Measurements from ENCODE around the gene VSIG10L. TPM values are rescaled to one million over a fixed set of nuclear protein-coding genes. Genes with fewer than 3 reads are reported as not detected.

Gene VSIG10L
- total RNA-seq, 1 experiment from 2014 or later, result 4.6 TPM

- no peak for DNase-seq (ENCODE audit: low read depth, low spot score)
- peak overlapping the region; percentile 15 to 41; a peak in 3 of 4 replicates for H3K4me3 ChIP-seq (replicated peaks in 1 of 2; ENCODE audit: low read depth in 1 of 2, low read length in 2 of 2)
- peak overlapping the region; percentile 26; the same call in 1 of the 2 replicates for H3K27ac ChIP-seq (ENCODE audit: low read depth, low read length)
- CTCF ChIA-PET, result no interaction called here
- no peaks in the 10 kb centered on the region for H3K9me3 ChIP-seq (ENCODE audit: control insufficient read depth in 1 of 2, insufficient read depth in 1 of 2, low read depth in 1 of 2, low read length in 2 of 2)
- POLR2A ChIA-PET, result no interaction called here
- H4K20me1 ChIP-seq (ENCODE audit: insufficient read depth), result no peaks in the 10 kb centered on the region
- no peaks in the 10 kb centered on the region for H3K36me3 ChIP-seq (ENCODE audit: control insufficient read depth in 1 of 2, insufficient read depth in 2 of 2, low read length in 2 of 2)
- peak overlapping the region; percentile 56 for H3K4me2 ChIP-seq (ENCODE audit: low read length)
- peaks cover 8% of the 10 kb centered on the region; the same call in 1 of the 2 replicates for H3K27me3 ChIP-seq (ENCODE audit: insufficient read depth, low read length)
- TF ChIP-seq RAD21 (IDR thresholded peaks at IDR 0.05; ENCODE audit: low read depth) (no peak), ZFX (IDR thresholded peaks at IDR 0.05) (no peak), SRF (IDR thresholded peaks at IDR 0.05; ENCODE audit: low read depth) (no peak), TCF7L2 (IDR thresholded peaks at IDR 0.05; ENCODE audit: borderline replicate concordance, extremely low read depth, insufficient read depth, insufficient read length) (no peak), EZH2phosphoT487 (IDR thresholded peaks at IDR 0.05; ENCODE audit: borderline replicate concordance) (no peak), FOSL1 (IDR thresholded peaks at IDR 0.05; ENCODE audit: low read depth) (no peak), POLR2A (IDR thresholded peaks at IDR 0.05; ENCODE audit: borderline replicate concordance, extremely low read depth, insufficient read depth, insufficient read length) (no peak), POLR2AphosphoS5 (IDR thresholded peaks at IDR 0.05; ENCODE audit: low read depth, low read length) (peak; percentile 25; the same call in 1 of the 2 replicates), SIN3A (IDR thresholded peaks at IDR 0.05; ENCODE audit: low read depth) (no peak), EGR1 (IDR thresholded peaks at IDR 0.05; ENCODE audit: low read depth) (no peak), CBX3 (IDR thresholded peaks at IDR 0.05; ENCODE audit: low read depth) (no peak)
- TF ChIP-seq, protein P1, sequence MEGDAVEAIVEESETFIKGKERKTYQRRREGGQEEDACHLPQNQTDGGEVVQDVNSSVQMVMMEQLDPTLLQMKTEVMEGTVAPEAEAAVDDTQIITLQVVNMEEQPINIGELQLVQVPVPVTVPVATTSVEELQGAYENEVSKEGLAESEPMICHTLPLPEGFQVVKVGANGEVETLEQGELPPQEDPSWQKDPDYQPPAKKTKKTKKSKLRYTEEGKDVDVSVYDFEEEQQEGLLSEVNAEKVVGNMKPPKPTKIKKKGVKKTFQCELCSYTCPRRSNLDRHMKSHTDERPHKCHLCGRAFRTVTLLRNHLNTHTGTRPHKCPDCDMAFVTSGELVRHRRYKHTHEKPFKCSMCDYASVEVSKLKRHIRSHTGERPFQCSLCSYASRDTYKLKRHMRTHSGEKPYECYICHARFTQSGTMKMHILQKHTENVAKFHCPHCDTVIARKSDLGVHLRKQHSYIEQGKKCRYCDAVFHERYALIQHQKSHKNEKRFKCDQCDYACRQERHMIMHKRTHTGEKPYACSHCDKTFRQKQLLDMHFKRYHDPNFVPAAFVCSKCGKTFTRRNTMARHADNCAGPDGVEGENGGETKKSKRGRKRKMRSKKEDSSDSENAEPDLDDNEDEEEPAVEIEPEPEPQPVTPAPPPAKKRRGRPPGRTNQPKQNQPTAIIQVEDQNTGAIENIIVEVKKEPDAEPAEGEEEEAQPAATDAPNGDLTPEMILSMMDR (IDR thresholded peaks at IDR 0.05 in 2 of 3, conservative IDR thresholded peaks at IDR 0.05 in 1 of 3; ENCODE audit: borderline replicate concordance in 1 of 3, insufficient read depth in 1 of 3, low read depth in 2 of 3, low read length in 2 of 3), result peak in 2 of 3 experiments; percentile 18; a peak in 2 of 6 replicates
- TF ChIP-seq, protein P2, sequence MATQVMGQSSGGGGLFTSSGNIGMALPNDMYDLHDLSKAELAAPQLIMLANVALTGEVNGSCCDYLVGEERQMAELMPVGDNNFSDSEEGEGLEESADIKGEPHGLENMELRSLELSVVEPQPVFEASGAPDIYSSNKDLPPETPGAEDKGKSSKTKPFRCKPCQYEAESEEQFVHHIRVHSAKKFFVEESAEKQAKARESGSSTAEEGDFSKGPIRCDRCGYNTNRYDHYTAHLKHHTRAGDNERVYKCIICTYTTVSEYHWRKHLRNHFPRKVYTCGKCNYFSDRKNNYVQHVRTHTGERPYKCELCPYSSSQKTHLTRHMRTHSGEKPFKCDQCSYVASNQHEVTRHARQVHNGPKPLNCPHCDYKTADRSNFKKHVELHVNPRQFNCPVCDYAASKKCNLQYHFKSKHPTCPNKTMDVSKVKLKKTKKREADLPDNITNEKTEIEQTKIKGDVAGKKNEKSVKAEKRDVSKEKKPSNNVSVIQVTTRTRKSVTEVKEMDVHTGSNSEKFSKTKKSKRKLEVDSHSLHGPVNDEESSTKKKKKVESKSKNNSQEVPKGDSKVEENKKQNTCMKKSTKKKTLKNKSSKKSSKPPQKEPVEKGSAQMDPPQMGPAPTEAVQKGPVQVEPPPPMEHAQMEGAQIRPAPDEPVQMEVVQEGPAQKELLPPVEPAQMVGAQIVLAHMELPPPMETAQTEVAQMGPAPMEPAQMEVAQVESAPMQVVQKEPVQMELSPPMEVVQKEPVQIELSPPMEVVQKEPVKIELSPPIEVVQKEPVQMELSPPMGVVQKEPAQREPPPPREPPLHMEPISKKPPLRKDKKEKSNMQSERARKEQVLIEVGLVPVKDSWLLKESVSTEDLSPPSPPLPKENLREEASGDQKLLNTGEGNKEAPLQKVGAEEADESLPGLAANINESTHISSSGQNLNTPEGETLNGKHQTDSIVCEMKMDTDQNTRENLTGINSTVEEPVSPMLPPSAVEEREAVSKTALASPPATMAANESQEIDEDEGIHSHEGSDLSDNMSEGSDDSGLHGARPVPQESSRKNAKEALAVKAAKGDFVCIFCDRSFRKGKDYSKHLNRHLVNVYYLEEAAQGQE (IDR thresholded peaks at IDR 0.05; ENCODE audit: low read depth), result no peak
- peaks cover 2 to 10% of the 10 kb centered on the region in 2 experiments; a peak in 2 of 4 replicates for H3K4me1 ChIP-seq (ENCODE audit: control insufficient read depth in 1 of 2, insufficient read depth in 2 of 2, low read length in 2 of 2)
- BruUV-seq (replicated peaks), result no TSS peak
- H3K9ac ChIP-seq (ENCODE audit: low read length), result peak overlapping the region; percentile 25; the same call in 1 of the 2 replicates
- H2AFZ ChIP-seq (ENCODE audit: low read depth, low read length, poor library complexity, severe bottlenecking), result no peak overlapping the region
- peak; percentile 88 for ATAC-seq
- RAD21 ChIA-PET (ENCODE audit: low non-redundant PET in 1 of 2, low total read pairs in 2 of 2, uncharacterized antibody in 2 of 2, unreplicated experiment in 2 of 2), result no interaction called here
- no peaks in the 10 kb centered on the region for H3K9me2 ChIP-seq (ENCODE audit: insufficient read depth)
- no peaks in the 10 kb centered on the region for H3K79me2 ChIP-seq (ENCODE audit: insufficient read depth, low read length)
- intact Hi-C loops (cut with micrococcal nuclease), result no loop called here
These were observed 14.6 kb downstream of the VSIG10L start for GRCh38 chr19:51327066-51328001.

Measured in HCT116 (cell line).